Panc1 (cell line): Measurements from ENCODE around the gene ADGRD1. TPM values are rescaled to one million over a fixed set of nuclear protein-coding genes. Genes with fewer than 3 reads are reported as not detected.

Experiments
- ATAC-seq: fragments of 200-7000 bp; cut with Tn5 transposase; 2 replicates; pipeline ENCODE4 v1.9.1; 2020; ENCODE audit warnings: mild to moderate bottlenecking, moderate library complexity
- BruUV-seq: library from RNA; stranded (reverse); fragments of 400-500 nt; replicated peaks from 2 replicates; lab custom pipeline; 2021; lab: Mats Ljungman, UMichigan
- CTCF ChIA-PET: fragments of 300-600 bp; sonication (Branson Sonifier 250); formaldehyde crosslinking; loops from one replicate; lab custom pipeline; 2022; ENCODE audit warnings: antibody characterized with exemption; lab: Charles Lee
- POLR2A ChIA-PET: fragments of 300-600 bp; sonication (Branson Sonifier 250); formaldehyde crosslinking; loops from one replicate; lab custom pipeline; 2022; ENCODE audit warnings: antibody characterized with exemption; lab: Charles Lee
- DNase-seq: peaks from one replicate; pipeline ENCODE4 v3.0.0-alpha.2; 2010; ENCODE audit warnings: low read depth, low spot score
- H3K27ac ChIP-seq: 2 replicates; pipeline ENCODE4 v1.5.1; 2011; ENCODE audit warnings: mild to moderate bottlenecking, low read length, inconsistent platforms
- H3K27me3 ChIP-seq: fragments of 200-500 bp; sonication (Bioruptor generic); 2 replicates; pipeline ENCODE4 v1.6.0; 2014; ENCODE audit warnings: low read length, inconsistent platforms; ENCODE audit not compliant: control insufficient read depth, insufficient read depth
- H3K36me3 ChIP-seq: fragments of 200-500 bp; sonication (Bioruptor generic); 2 replicates; pipeline ENCODE4 v1.5.1; 2014; ENCODE audit warnings: inconsistent platforms, mild to moderate bottlenecking, low read length, moderate library complexity; ENCODE audit not compliant: control insufficient read depth, insufficient read depth
- H3K4me1 ChIP-seq: 2 replicates; pipeline ENCODE4 v1.5.1; 2011; ENCODE audit warnings: inconsistent platforms, mild to moderate bottlenecking, low read length, moderate library complexity; ENCODE audit not compliant: control insufficient read depth, insufficient read depth
- H3K4me3 ChIP-seq, 2 experiments: 2 replicates each; pipeline ENCODE4 v1.5.1; 2011 to 2012; ENCODE audit warnings: low read depth in 2 of 2, low read length in 2 of 2, mild to moderate bottlenecking in 2 of 2, inconsistent platforms in 1 of 2, moderate library complexity in 1 of 2
- H3K9me3 ChIP-seq: fragments of 200-500 bp; sonication (Bioruptor generic); 2 replicates; pipeline ENCODE4 v1.5.1; 2014; ENCODE audit warnings: low read depth, mild to moderate bottlenecking, inconsistent platforms, low read length, moderate library complexity; ENCODE audit not compliant: control insufficient read depth, insufficient read depth
- CTCF ChIP-seq: fragments of 450-650 bp; IDR thresholded peaks from 2 replicates; pipeline ENCODE4 v1.5.1; 2017; ENCODE audit warnings: mild to moderate bottlenecking
- POLR2AphosphoS5 ChIP-seq: IDR thresholded peaks from 2 replicates; pipeline ENCODE4 v1.6.1; 2012; ENCODE audit warnings: mild to moderate bottlenecking, low read depth, low read length, moderate library complexity
- REST ChIP-seq, 2 experiments: IDR thresholded peaks; 2 replicates each; pipeline ENCODE4 v1.6.1; 2011 to 2012; ENCODE audit warnings: low read depth in 2 of 2, control low read depth in 1 of 2, low read length in 1 of 2, mild to moderate bottlenecking in 1 of 2, moderate library complexity in 1 of 2; ENCODE audit not compliant: insufficient read depth in 1 of 2
- SIN3A ChIP-seq: IDR thresholded peaks from 2 replicates; pipeline ENCODE4 v1.6.1; 2012; ENCODE audit warnings: low read depth, mild to moderate bottlenecking, low read length, moderate library complexity, borderline replicate concordance; ENCODE audit not compliant: insufficient read depth
- TCF7L2 ChIP-seq: IDR thresholded peaks from 2 replicates; pipeline ENCODE4 v1.6.1; 2011; ENCODE audit warnings: mild to moderate bottlenecking, low read depth, low read length, inconsistent platforms
- in situ Hi-C: cut with HindIII; loops from 2 replicates; pipeline ENCODE4 v1.10.0; 2016; ENCODE audit warnings: low sequenced_read_pairs, low pct_unique_long_range_greater_than_20kb
- intact Hi-C: fragments of 100-400 bp; cut with micrococcal nuclease; formaldehyde crosslinking; loops from one replicate; pipeline ENCODE4 v1.10.0; 2022; ENCODE audit not compliant: unreplicated experiment
- total RNA-seq: library from RNA; stranded (reverse); gene quantifications from one replicate; pipeline ENCODE4 v1.2.1, GENCODE V29; 2021; ENCODE audit not compliant: unreplicated experiment

Gene ADGRD1
- total RNA-seq, 1 experiment from 2014 or later: 0.21 TPM

GRCh38 chr12:130911933-130912332 is 41.8 kb upstream of the ADGRD1 start:
- ChIA-PET CTCF (no interaction called here), POLR2A (no interaction called here)
- Histone ChIP-seq H3K4me1 (peaks cover 9% of the 10 kb centered on the region), H3K36me3 (no peaks in the 10 kb centered on the region), H3K27ac (no peak overlapping the region), H3K9me3 (peaks cover 11% of the 10 kb centered on the region; the same call in 1 of the 2 replicates), H3K4me3 (no peak overlapping the region), H3K27me3 (peaks cover 23% of the 10 kb centered on the region)
- in situ Hi-C loops: no loop called here
- DNase-seq (no peak), ATAC-seq (no peak)
- no peak for TF ChIP-seq SIN3A
- TF ChIP-seq CTCF: no peak
- TF ChIP-seq REST (IDR thresholded peaks at IDR 0.05; ENCODE audit: insufficient read depth in 1 of 2, low read depth in 2 of 2, low read length in 1 of 2): no peak
- TF ChIP-seq POLR2AphosphoS5: no peak
- TF ChIP-seq TCF7L2: no peak
- BruUV-seq: no TSS peak
- intact Hi-C loops: no loop called here

GRCh38 chr12:130916241-130916911 is 37.3 kb upstream of the ADGRD1 start:
- intact Hi-C loops (loop anchor here (2.0 to 5.0 kb wide), 2 partner anchors 216 to 536 kb away; no protein-coding TSS in a partner anchor), in situ Hi-C loops (no loop called here)
- peaks cover 44% of the 10 kb centered on the region for H3K27me3 ChIP-seq
- CTCF ChIA-PET: interaction anchor here (1.1 kb wide), 1 partner anchor 217 kb away, joined by 3 read pairs; no protein-coding TSS in a partner anchor
- H3K36me3 ChIP-seq: no peaks in the 10 kb centered on the region
- no peak overlapping the region for H3K27ac ChIP-seq
- H3K4me1 ChIP-seq: peaks cover 12% of the 10 kb centered on the region
- H3K9me3 ChIP-seq: peaks cover 6% of the 10 kb centered on the region; the same call in 1 of the 2 replicates
- BruUV-seq: no TSS peak
- ATAC-seq (peak; percentile 93), DNase-seq (peak; percentile 28)
- H3K4me3 ChIP-seq: peak overlapping the region in 1 of 2 experiments; percentile 37; a peak in 3 of 4 replicates
- POLR2A ChIA-PET: no interaction called here
- TF ChIP-seq TCF7L2 (no peak), SIN3A (no peak), POLR2AphosphoS5 (no peak), CTCF (peak; percentile 96)
